Activated CD4-positive, alpha-beta memory T cell treated with anti-CD3 and anti-CD28 coated beads, Interleukin-2, amount 10 ng/mL, durations not matched to agents 7 days and 5 days (primary cell): ENCODE data around the gene LRRC8D. TPM values are rescaled to one million over a fixed set of nuclear protein-coding genes. Genes with fewer than 3 reads are reported as not detected.
"Not testable (repeated sequence)": the region's sequence is repeated elsewhere in the genome, so short reads cannot be mapped to it uniquely, and the experiment has no call there.

ENCODE experiments used
- CTCF ChIA-PET: fragments of 350-600 bp; sonication (Branson Sonifier 250); formaldehyde crosslinking; loops from one replicate; lab custom pipeline; 2021; ENCODE audit warnings: antibody characterized with exemption, inconsistent platforms; lab: Charles Lee
- POLR2A ChIA-PET: fragments of 350-600 bp; sonication (Branson Sonifier 250); formaldehyde crosslinking; loops from one replicate; lab custom pipeline; 2021; ENCODE audit warnings: antibody characterized with exemption; lab: Charles Lee
- DNase-seq: peaks from one replicate; pipeline ENCODE4 v3.0.0-alpha.2; 2020
- H3K27ac Mint-ChIP-seq: one replicate; pipeline ENCODE4 v1.8.0; 2021; ENCODE audit warnings: mild to moderate bottlenecking, mixed read lengths
- H3K27me3 Mint-ChIP-seq: one replicate; pipeline ENCODE4 v1.8.0; 2021; ENCODE audit warnings: mixed read lengths
- H3K36me3 Mint-ChIP-seq: one replicate; pipeline ENCODE4 v1.8.0; 2021; ENCODE audit warnings: low read depth, mixed read lengths
- H3K4me1 Mint-ChIP-seq: one replicate; pipeline ENCODE4 v1.8.0; 2021; ENCODE audit warnings: mixed read lengths
- H3K4me3 Mint-ChIP-seq: one replicate; pipeline ENCODE4 v1.8.0; 2021; ENCODE audit warnings: mild to moderate bottlenecking, mixed read lengths
- H3K9me3 Mint-ChIP-seq: one replicate; pipeline ENCODE4 v1.8.0; 2021; ENCODE audit warnings: mixed read lengths
- total RNA-seq, 2 experiments: library from RNA; stranded (reverse); gene quantifications; one replicate each; pipeline ENCODE4 v1.2.3, GENCODE V29; 2021

Gene LRRC8D
- total RNA-seq, 2 experiments from 2014 or later, result 19.4 to 20.3 TPM

GRCh38 chr1:89795571-89795970 lies 25.3 kb upstream of the LRRC8D start:
- H3K4me1 Mint-ChIP-seq, result peaks cover 11% of the 10 kb centered on the region
- CTCF ChIA-PET, H3K9me3 Mint-ChIP-seq, H3K27ac Mint-ChIP-seq, H3K4me3 Mint-ChIP-seq, DNase-seq, POLR2A ChIA-PET, H3K27me3 Mint-ChIP-seq, H3K36me3 Mint-ChIP-seq: not testable (repeated sequence)

DNA sequence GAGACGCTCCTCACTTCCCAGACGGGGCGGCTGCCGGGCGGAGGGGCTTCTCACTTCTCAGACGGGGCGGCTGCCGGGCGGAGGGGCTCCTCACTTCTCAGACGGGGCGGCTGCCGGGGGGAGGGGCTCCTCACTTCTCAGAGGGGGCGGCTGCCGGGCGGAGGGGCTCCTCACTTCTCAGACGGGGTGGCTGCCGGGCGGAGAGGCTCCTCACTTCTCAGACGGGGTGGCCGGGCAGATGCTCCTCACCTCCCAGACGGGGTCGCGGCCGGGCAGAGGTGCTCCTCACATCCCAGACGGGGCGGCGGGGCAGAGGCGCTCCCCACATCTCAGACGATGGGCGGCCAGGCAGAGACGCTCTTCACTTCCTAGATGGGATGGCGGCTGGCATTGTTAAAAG lies 23.0 kb upstream of the LRRC8D start:
- H3K27me3 Mint-ChIP-seq, POLR2A ChIA-PET, H3K9me3 Mint-ChIP-seq, CTCF ChIA-PET, H3K4me3 Mint-ChIP-seq, DNase-seq, H3K27ac Mint-ChIP-seq, H3K36me3 Mint-ChIP-seq: not testable (repeated sequence)
- peaks cover 11% of the 10 kb centered on the region for H3K4me1 Mint-ChIP-seq

DNA sequence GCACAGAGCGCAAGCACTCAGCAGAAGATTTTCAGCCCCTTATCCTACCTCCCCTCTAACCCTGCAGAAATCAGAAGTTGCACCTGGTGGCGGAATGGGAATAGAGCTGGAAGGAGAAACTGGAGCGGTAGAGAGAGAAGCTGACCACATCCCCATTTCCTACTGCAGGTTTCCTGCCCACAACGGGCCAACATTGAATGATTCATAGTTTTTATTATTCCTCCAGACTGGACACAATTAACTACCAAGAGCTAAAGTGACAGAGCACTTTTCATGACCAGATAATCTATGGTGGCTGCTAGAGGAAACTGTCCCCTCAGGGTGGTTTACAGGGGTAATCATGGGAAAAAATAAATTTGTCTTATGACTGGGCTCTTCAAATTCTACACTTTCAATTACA lies 21.3 kb upstream of the LRRC8D start:
- no peaks in the 10 kb centered on the region for H3K27me3 Mint-ChIP-seq
- ChIA-PET CTCF (no interaction called here), POLR2A (no interaction called here)
- H3K9me3 Mint-ChIP-seq, result no peaks in the 10 kb centered on the region
- no peak for DNase-seq
- no peak overlapping the region for H3K4me3 Mint-ChIP-seq
- peaks cover 11% of the 10 kb centered on the region for H3K4me1 Mint-ChIP-seq
- H3K36me3 Mint-ChIP-seq, result no peaks in the 10 kb centered on the region
- no peak overlapping the region for H3K27ac Mint-ChIP-seq

DNA sequence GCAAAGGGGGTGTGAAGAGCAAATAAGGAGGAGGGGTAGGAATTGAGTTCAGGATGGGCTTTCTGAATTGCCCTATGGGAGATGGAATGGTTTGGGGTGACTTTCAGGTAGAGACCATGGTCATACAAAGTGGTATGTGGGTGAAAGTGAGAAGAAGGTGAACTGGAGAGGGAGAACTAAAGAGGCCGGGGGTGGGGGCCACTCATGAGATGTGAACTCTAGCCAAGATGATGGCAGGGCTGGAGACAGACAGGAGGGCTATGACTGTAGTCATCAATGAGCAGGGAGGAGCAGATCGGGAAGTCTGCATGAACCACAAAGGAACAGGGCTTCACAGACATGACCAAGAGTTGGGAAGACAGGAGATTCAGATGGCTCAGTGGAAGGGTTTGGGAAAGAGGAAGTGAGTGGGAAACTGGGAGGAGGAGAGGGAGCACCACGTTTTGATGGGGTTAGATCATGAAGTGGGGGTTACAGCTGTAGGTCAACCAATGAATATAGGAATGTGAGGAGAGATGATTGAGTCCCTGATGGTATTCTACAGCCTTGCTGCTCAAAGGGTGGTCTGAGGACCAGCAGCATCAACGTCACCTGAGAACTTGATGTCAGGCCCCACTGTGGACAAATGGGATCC lies 20.7 kb upstream of the LRRC8D start:
- no peaks in the 10 kb centered on the region for H3K36me3 Mint-ChIP-seq
- H3K27me3 Mint-ChIP-seq, result no peaks in the 10 kb centered on the region
- H3K4me3 Mint-ChIP-seq, result no peak overlapping the region
- no peak for DNase-seq
- POLR2A ChIA-PET, result no interaction called here
- H3K27ac Mint-ChIP-seq, result no peak overlapping the region
- peaks cover 11% of the 10 kb centered on the region for H3K4me1 Mint-ChIP-seq
- CTCF ChIA-PET, result no interaction called here
- H3K9me3 Mint-ChIP-seq, result no peaks in the 10 kb centered on the region

GRCh38 chr1:89800718-89801117 lies 20.1 kb upstream of the LRRC8D start:
- no peak for DNase-seq
- Mint-ChIP-seq H3K4me3 (no peak overlapping the region), H3K9me3 (no peaks in the 10 kb centered on the region), H3K27me3 (no peaks in the 10 kb centered on the region), H3K36me3 (no peaks in the 10 kb centered on the region), H3K27ac (no peak overlapping the region), H3K4me1 (peaks cover 11% of the 10 kb centered on the region)
- POLR2A ChIA-PET, result no interaction called here
- CTCF ChIA-PET, result interaction anchor here (2.0 kb wide), 1 partner anchor 187 kb away, joined by 6 read pairs; no protein-coding TSS in a partner anchor

DNA sequence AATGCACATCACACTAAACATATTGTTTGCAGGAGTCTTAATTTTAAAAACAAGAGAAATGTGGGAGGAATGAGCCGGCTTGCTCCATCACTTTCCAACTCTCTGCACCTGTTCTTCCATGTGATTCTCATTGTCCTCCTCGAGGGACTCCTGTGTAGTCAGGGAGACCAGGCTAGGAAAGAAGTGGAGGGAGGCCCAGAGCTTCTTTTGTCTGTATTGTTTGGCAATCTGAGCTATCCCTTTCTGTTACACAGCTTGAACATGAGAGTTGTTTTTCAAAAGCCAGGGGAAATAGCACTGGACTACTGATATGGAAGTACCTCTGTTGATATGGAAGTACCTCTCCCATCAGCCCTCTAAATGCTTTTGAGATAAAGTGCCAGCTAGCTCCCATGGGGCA lies 18.8 kb upstream of the LRRC8D start:
- ChIA-PET CTCF (interaction anchor here (0.6 to 2.0 kb wide), 8 partner anchors 11 to 185 kb away, joined by 3 to 6 read pairs (median 3); no protein-coding TSS in a partner anchor), POLR2A (interaction anchor here (1.4 kb wide), 1 partner anchor 10 kb away, joined by 3 read pairs; no protein-coding TSS in a partner anchor)
- Mint-ChIP-seq H3K27me3 (no peaks in the 10 kb centered on the region), H3K27ac (no peak overlapping the region), H3K9me3 (no peaks in the 10 kb centered on the region), H3K36me3 (no peaks in the 10 kb centered on the region), H3K4me1 (peaks cover 11% of the 10 kb centered on the region), H3K4me3 (no peak overlapping the region)
- no peak for DNase-seq

DNA sequence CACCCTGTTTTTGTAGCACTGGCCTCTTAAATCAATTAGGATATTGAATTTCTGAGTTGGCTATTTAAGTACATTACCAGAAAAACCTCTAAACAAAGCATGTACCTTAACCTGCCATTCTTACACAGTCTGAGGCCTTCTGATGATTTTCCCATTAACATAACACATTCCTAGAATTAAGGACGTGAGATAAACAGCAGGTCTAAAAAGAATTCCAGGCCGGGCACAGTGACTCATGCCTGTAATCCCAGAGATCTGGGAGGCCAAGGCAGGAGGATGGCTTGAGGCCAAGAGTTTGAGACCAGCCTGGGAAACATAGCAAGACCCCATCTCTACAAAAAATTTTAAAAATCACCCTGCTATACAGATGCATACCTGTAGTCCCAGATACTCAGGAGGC lies 18.0 kb upstream of the LRRC8D start:
- H3K4me1 Mint-ChIP-seq, result peaks cover 11% of the 10 kb centered on the region
- no peaks in the 10 kb centered on the region for H3K9me3 Mint-ChIP-seq
- POLR2A ChIA-PET, result interaction anchor here (1.1 kb wide), 1 partner anchor 170 kb away, joined by 3 read pairs; the partner anchor contains the start of gene LRRC8C
- H3K36me3 Mint-ChIP-seq, result no peaks in the 10 kb centered on the region
- no peak overlapping the region for H3K27ac Mint-ChIP-seq
- no peaks in the 10 kb centered on the region for H3K27me3 Mint-ChIP-seq
- H3K4me3 Mint-ChIP-seq, result no peak overlapping the region
- no peak for DNase-seq
- CTCF ChIA-PET, result interaction anchor here (0.7 to 2.5 kb wide), 3 partner anchors 40 to 183 kb away, joined by 3 to 22 read pairs (median 3); no protein-coding TSS in a partner anchor

DNA sequence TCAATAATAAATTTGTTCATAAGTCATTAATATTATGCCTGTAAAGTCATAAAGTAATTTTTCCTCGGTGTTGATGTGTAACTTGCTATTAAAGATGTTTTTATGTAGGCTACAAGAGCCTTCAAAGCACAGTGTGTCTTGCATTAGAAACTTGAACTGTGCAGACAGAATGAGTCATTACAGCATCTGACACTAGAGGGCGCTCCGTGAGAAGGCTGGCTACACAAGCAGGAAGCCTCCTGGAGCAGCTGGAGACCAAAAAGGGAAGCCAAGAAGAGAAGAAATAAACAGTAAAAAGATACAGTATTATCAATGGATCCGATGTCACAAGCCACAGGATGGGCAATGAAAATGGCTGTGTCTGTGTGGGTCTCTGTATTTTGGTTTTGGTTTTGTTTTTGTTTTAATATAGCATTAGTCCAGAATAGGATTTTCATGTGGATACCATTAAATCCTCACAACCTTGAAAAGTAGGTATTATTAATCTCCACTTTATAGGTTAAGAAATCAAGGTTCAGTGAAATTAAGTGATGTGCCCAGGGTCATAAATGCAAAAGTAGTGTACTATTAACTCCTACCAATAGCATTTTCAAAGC lies 16.1 kb upstream of the LRRC8D start:
- peaks cover 2% of the 10 kb centered on the region for H3K27me3 Mint-ChIP-seq
- ChIA-PET CTCF (interaction anchor here (0.6 to 2.5 kb wide), 15 partner anchors 9 to 189 kb away, joined by 3 to 22 read pairs (median 4); no protein-coding TSS in a partner anchor), POLR2A (interaction anchor here (1.0 to 1.3 kb wide), 2 partner anchors 20 to 180 kb away, joined by 3 read pairs; no protein-coding TSS in a partner anchor)
- H3K4me3 Mint-ChIP-seq, result no peak overlapping the region
- peak; percentile 87 for DNase-seq
- H3K4me1 Mint-ChIP-seq, result peaks cover 4% of the 10 kb centered on the region
- no peaks in the 10 kb centered on the region for H3K9me3 Mint-ChIP-seq
- H3K27ac Mint-ChIP-seq, result no peak overlapping the region
- H3K36me3 Mint-ChIP-seq, result no peaks in the 10 kb centered on the region

GRCh38 chr1:89806616-89807015 lies 14.2 kb upstream of the LRRC8D start:
- DNase-seq, result no peak
- ChIA-PET CTCF (interaction anchor here (1.1 to 1.3 kb wide), 2 partner anchors 17 to 37 kb away, joined by 3 to 5 read pairs; no protein-coding TSS in a partner anchor), POLR2A (no interaction called here)
- Mint-ChIP-seq H3K27me3 (peaks cover 4% of the 10 kb centered on the region), H3K4me1 (no peaks in the 10 kb centered on the region), H3K4me3 (no peak overlapping the region), H3K9me3 (no peaks in the 10 kb centered on the region), H3K36me3 (no peaks in the 10 kb centered on the region), H3K27ac (no peak overlapping the region)

GRCh38 chr1:89807503-89807902 lies 13.3 kb upstream of the LRRC8D start:
- POLR2A ChIA-PET, result interaction anchor here (0.7 to 2.4 kb wide), 3 partner anchors 13 to 232 kb away, joined by 3 to 10 read pairs (median 4); partner anchors contain the start of gene LRRC8D
- Mint-ChIP-seq H3K4me3 (no peak overlapping the region), H3K4me1 (no peaks in the 10 kb centered on the region), H3K9me3 (no peaks in the 10 kb centered on the region), H3K27me3 (peaks cover 4% of the 10 kb centered on the region), H3K36me3 (no peaks in the 10 kb centered on the region), H3K27ac (no peak overlapping the region)
- DNase-seq, result no peak
- CTCF ChIA-PET, result interaction anchor here (2.3 kb wide), 1 partner anchor 182 kb away, joined by 6 read pairs; no protein-coding TSS in a partner anchor

- Mint-ChIP-seq H3K4me1 (no peaks in the 10 kb centered on the region), H3K27ac (no peak overlapping the region), H3K9me3 (no peaks in the 10 kb centered on the region), H3K4me3 (no peak overlapping the region), H3K36me3 (no peaks in the 10 kb centered on the region), H3K27me3 (peaks cover 4% of the 10 kb centered on the region)
- ChIA-PET CTCF (interaction anchor here (2.3 kb wide), 1 partner anchor 181 kb away, joined by 6 read pairs; no protein-coding TSS in a partner anchor), POLR2A (interaction anchor here (0.7 to 2.4 kb wide), 3 partner anchors 13 to 232 kb away, joined by 3 to 10 read pairs (median 4); partner anchors contain the start of gene LRRC8D)
- DNase-seq, result no peak
Observed at GRCh38 chr1:89807983-89808382, 12.8 kb upstream of the LRRC8D start.

- POLR2A ChIA-PET, result interaction anchor here (1.1 to 2.4 kb wide), 3 partner anchors 12 to 35 kb away, joined by 3 to 10 read pairs (median 4); partner anchors contain the start of gene LRRC8D
- peaks cover 4% of the 10 kb centered on the region for H3K27me3 Mint-ChIP-seq
Observed at GRCh38 chr1:89808441-89809117, 12.3 kb upstream of the LRRC8D start.

More at GRCh38 chr1:89808441-89809117, 12.3 kb upstream of the LRRC8D start:
- no peaks in the 10 kb centered on the region for H3K4me1 Mint-ChIP-seq
- H3K9me3 Mint-ChIP-seq, result no peaks in the 10 kb centered on the region
- no peak for DNase-seq
- no peak overlapping the region for H3K4me3 Mint-ChIP-seq
- CTCF ChIA-PET, result interaction anchor here (2.3 kb wide), 1 partner anchor 181 kb away, joined by 6 read pairs; no protein-coding TSS in a partner anchor
- no peaks in the 10 kb centered on the region for H3K36me3 Mint-ChIP-seq
- no peak overlapping the region for H3K27ac Mint-ChIP-seq
